HG03342 (cell line): ENCODE results near the gene CNIH3.

Source experiments
- ATAC-seq: cut with Tn5 transposase; IDR thresholded peaks from one replicate; pipeline ENCODE4 v1.9.1; 2021; ENCODE audit warnings: mild to moderate bottlenecking, moderate library complexity; ENCODE audit not compliant: unreplicated experiment

The CNIH3 gene

GRCh38 chr1:224718470-224719053, 102.4 kb downstream of the CNIH3 start:
- ATAC-seq = no peak

GRCh38 chr1:224719716-224720115, 103.6 kb downstream of the CNIH3 start:
- no peak for ATAC-seq

GRCh38 chr1:224720216-224720615, 104.1 kb downstream of the CNIH3 start:
- no peak for ATAC-seq

GRCh38 chr1:224721000-224721399, 104.9 kb downstream of the CNIH3 start:
- no peak for ATAC-seq

DNA sequence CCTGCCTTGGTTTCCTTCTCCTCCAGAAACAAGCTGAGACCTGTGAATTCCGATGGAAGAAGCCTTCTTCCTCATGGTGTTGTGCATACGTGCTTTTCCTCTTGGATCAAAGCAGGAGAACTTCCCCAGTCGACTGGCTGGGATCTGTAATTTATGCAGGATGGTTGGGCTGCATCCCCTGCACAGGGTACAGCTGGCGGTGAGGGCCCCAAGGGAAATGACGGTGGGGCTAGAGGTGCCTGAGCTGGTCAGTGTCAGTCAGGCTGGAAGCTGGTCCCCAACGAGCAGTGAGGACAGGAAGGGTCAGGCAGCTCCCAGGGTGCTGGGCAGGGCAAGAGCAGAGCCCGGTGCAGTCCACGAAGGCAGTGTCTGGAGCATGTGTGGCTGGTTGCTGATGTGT, 106.7 kb downstream of the CNIH3 start:
- ATAC-seq = no peak

DNA sequence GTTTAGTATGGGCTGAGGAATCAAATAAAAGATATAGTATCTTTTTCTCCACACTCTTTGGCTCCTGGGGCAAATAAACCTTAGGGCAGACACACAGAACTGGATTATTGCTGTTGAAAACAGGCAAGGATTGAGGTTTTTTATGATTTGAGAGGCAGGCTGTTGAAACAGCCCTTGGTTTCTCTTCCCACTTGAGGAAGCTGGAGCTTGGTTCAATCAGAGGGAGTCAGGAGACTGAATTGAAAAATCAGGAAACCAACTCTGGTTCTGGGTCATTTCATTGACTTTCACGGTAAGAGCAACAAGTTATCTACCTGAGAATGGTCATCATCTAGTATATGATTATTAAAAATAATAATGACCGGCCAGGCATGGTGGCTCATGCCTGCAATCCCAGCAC, 108.4 kb downstream of the CNIH3 start:
- no peak for ATAC-seq

DNA sequence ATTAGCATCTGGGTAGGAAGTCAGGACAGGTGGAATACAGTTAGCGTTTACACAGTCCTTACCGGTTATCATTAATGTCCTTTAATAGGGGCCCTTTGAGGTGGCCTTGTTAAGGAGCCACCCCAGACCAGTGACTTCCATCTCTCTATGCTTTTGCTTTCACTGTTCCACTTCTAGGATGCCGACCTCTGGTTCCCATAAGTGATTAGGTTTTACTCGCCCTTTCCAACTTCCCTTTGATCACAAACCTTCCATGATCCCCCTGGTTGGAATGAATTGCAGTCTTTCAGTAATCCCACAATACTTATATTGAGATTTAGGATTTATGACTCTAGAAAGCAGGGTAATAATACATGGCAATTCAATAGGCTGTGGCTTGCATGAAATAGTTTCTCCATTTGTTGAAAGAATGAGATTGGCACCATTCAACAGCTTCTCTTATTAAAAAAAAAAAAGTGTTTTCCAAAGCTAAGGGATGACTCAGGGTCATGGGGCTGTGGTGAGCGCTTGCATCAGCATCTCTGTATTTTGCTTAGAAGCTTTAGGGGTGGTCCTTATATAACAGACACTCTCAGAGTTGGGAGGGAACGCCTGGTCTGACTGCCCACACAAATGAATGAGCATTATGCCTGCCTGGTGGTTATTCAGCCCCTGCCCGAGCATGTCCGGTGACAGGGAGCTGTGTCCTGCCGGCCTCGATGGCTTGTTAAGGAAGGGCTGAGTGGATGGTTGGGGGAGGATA, 110.5 kb downstream of the CNIH3 start:
- no peak for ATAC-seq

DNA sequence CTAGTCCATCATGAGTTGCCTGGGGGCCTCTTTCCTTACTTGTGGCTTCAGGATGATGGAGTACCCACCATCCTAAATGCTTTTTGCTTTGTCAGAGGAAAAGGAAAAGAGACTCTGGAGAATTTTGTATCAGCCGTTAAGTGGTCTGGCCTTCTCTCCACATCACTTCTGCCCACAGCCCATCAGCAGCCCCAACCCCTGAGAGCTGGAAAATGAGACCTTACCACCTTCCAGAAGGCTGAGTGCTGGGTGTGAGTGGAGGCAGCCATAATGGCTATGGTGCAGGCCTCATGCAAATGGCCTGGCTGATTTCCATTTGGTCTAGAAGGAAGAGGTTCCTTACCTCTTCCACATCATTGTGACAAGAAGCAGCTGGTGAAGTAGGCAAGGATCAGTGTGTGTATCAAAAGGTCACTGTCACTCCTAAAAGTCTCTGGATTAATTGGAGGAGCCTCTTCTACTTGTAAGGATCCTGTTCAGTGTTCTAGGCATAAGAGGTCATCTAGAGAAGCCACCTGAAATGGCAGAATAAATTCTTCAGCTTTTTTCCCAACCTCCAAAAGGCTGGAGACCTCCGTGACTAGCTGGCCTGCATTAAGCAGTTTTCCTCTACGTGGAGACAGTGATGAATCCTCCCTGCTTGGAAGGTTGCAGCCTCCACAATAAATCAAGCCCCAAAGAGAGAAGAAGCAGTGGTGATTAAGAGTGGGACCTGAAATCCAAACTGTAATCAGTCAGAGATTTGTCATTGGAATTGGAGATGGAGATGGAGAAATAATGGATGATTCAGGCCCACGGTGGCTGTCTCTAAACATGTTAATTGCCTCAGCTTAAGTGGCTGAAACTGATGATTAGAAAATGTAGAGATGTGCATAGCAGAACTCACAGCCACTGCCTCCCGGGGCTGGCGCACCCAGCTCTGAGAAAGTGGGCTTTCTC, 111.5 kb downstream of the CNIH3 start:
- no peak for ATAC-seq

GRCh38 chr1:224730540-224730939, 114.4 kb downstream of the CNIH3 start:
- no peak for ATAC-seq

GRCh38 chr1:224730965-224731364, 114.8 kb downstream of the CNIH3 start:
- ATAC-seq = no peak

- ATAC-seq = no peak
Observed at GRCh38 chr1:224731633-224732032, 115.5 kb downstream of the CNIH3 start.

DNA sequence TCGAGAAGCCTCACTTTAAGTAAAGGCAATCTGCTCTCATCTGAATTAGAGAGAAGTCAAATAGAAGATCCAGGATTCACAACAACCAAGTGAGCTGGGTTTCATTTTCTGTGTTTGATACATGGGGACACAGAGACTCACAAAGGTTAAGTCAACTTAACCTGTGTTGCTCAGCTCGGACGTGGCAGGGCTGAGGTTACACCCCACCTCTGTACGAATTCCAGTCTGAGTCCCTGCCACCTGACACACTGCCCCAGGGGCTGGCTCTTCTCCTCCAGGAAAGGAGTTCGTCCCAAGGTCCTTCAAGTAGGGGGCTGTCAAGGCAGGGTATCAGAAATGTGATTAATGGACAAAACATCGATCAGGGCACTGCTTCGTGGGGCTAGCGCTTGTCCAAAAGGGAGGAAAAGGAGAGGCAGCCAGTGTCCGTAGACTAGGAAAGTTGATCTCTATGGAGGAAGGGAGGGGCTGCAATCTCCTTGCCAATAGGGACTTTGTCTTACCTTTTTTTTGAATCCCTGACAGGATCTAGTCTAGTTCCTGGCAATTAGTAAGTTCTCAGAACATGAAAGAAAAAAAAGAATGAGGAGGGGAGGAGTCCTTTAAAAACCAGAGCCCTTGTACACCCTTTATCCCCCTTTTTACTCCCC, 116.4 kb downstream of the CNIH3 start:
- no peak for ATAC-seq

DNA sequence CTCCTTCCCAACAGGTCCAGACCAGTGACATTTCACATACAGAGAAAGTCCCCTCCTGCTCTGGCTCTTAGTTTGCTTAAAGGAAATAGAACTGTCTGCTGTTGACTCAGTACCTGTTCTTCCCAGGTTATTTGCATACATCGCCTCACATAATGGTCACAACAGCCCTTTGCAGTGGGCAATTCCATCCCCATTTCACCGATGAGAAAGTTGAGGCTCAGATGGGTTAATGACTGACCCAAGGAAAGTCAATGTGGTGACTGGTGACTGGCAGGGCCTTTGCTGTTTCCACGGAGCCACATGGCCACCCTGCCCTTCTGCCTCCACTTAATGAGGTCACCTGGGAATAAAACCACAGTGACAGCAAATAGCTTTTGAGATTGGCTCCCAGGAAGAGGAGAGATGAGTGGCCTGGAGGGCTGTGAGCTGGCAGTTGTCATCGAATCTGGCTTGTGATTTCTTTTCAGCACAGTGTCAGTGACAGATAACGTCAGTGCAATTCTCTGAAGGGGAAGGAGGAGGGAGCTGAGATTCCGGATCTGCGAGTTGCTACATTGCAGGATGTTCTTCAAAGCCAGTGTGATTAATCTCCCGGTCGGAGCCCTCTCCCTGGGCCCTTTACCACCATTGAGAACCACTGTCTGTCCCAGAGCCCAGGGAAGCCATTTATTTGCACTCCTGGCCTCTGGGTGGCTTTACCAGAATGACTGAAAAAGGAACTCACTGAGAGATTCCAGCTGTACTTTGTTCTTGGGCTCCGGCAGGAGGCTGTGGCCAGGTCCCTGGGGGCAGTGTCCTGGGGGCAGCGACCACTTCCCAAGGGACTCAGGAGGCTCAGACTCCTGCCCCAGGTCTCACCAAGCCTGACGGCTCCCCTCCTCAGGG, 117.2 kb downstream of the CNIH3 start:
- ATAC-seq = peak; percentile 61

DNA sequence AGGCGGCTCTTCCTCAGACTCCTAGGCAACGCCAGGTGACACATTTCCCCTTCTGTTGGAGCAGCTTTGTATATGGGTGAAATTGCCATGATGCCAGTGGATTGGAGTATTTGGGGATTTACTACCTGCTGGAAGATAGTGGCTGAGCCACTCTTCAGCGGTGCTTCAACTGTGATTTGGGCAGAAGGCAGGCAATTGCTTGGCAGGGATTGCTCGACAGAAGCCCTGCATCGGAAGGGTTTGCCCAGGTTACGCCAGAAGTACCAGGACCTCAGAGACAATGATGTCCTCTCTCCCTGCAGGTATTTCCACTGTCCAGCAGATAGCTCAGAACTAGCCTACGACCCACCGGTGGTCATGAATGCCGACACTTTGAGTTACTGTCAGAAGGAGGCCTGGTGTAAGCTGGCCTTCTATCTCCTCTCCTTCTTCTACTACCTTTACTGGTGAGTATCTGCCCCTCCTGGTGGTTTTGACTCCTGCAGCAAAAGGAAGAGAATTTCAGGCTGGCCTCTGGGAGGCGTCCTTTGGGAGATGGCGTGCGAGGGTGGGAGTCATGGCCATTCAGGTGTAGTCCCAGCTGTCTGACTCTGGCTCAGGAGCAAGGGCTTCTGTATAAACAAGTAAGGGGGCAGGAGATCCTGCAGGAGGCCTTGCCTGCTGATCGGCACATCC, 118.3 kb downstream of the CNIH3 start:
- ATAC-seq = no peak

DNA sequence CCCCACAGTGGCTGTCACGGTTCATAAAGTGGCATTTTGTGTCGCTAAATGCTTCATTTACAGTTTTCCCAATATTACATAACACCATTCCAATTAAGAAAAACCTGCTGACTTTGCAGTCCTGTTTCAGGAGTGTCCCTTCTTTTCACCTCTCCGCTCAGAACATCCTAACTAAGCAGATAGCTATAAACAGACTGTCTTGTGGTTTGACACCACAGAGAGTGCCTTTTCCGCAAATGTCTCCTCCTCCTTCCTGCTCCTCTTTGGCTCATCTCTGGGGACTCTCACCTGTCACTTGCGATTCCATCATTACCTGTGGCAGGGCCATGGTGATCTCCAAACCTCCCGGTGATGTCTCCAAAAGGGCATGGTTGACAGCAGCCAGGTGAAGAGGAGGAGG, 119.0 kb downstream of the CNIH3 start:
- no peak for ATAC-seq

- ATAC-seq = peak; percentile 49
Observed at GRCh38 chr1:224736619-224737352, 120.7 kb downstream of the CNIH3 start.

- no peak for ATAC-seq
Observed at GRCh38 chr1:224737353-224737727, 121.2 kb downstream of the CNIH3 start.

DNA sequence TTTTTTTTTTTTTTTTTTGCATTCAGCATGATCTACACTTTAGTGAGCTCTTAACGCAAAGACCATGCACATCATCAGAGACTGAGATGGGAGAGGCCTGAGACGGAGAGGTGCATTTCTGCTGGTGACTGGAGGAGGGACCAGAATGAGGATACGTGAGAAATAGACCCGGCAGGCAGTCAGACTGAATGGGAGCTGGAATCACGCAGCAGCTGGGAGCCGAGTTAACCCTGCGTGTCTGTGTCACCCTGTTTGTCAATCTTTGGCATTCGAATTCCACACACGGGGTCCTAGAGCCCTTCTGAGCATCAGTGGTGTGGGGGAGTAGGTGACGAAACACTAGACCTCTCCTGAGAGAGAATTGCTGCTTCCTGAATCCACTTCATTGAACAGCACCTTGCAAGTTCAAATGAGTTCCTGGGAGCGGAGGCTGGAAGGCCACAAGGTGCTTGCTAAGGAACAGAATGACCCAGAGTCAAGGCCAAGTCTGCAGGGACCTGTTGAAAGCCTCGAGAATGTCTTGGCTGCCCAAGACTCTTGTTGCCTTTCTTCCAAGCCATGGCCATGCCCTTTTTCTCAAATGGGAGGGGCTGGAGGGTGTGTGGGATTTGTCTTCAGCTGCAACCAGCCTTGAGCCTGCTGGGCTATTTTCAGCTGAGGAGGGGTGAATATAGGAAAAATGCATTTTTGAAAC, 123.3 kb downstream of the CNIH3 start:
- ATAC-seq = peak; percentile 11
